Peyer's patch (tissue), 4 donors: ENCODE results near the gene DRC3. TPM values are rescaled to one million over a fixed set of nuclear protein-coding genes. Genes with fewer than 3 reads are reported as not detected.

ENCODE experiments used
- DNase-seq, 3 donors: peaks; one replicate each; pipeline ENCODE4 v3.0.0-alpha.2; 2017 to 2019
- H3K27ac ChIP-seq, 4 donors: fragments of 200-600 bp; sonication (generic); one replicate each; pipeline ENCODE4 v1.5.1; 2016 to 2019
- H3K27me3 ChIP-seq, 2 donors: fragments of 200-600 bp; sonication (generic); one replicate each; pipeline ENCODE4 v1.5.1; 2019
- H3K36me3 ChIP-seq, 3 donors: fragments of 200-600 bp; sonication (generic); one replicate each; pipeline ENCODE4 v1.5.1; 2016 to 2019
- H3K4me1 ChIP-seq, 4 donors: fragments of 200-600 bp; sonication (generic); one replicate each; pipeline ENCODE4 v1.5.1; 2016 to 2019
- H3K4me3 ChIP-seq, 4 donors: fragments of 200-600 bp; sonication (generic); 1 replicate in 3 of 4; 2 replicates in 1 of 4; pipeline ENCODE4 v1.5.1; 2016 to 2019; ENCODE audit warnings: mild to moderate bottlenecking in 1 of 4
- H3K9me3 ChIP-seq, 4 donors: fragments of 200-600 bp; sonication (generic); one replicate each; pipeline ENCODE4 v1.5.1; 2016 to 2019; ENCODE audit warnings: mild to moderate bottlenecking in 1 of 4
- POLR2A ChIP-seq, 2 donors: fragments of 450-650 bp; IDR thresholded peaks; one replicate each; pipeline ENCODE4 v1.5.1; 2017; ENCODE audit warnings: antibody characterized with exemption in 2 of 2, mild to moderate bottlenecking in 2 of 2, moderate library complexity in 2 of 2
- total RNA-seq, 4 donors: library from RNA; depleted of rRNA; stranded (reverse); fragments of >200 nt; gene quantifications; one replicate each; pipeline ENCODE4 v1.1.0, GENCODE V29; 2016
- TF ChIP-seq, protein P1 (sequence below), 6 experiments: fragments of 450-650 bp in 4 of 6; fragments of 200-600 bp in 2 of 6; sonication (generic) in 1 of 6; IDR thresholded peaks; one replicate each; pipeline ENCODE4 v1.5.1; 2017 to 2019; ENCODE audit warnings: antibody characterized with exemption in 6 of 6, mild to moderate bottlenecking in 3 of 6, moderate library complexity in 1 of 6

The DRC3 gene
- total RNA-seq, 4 donors from 2014 or later: 0.57 to 6.3 (median 5.8) TPM; not detected in 1

DNA sequence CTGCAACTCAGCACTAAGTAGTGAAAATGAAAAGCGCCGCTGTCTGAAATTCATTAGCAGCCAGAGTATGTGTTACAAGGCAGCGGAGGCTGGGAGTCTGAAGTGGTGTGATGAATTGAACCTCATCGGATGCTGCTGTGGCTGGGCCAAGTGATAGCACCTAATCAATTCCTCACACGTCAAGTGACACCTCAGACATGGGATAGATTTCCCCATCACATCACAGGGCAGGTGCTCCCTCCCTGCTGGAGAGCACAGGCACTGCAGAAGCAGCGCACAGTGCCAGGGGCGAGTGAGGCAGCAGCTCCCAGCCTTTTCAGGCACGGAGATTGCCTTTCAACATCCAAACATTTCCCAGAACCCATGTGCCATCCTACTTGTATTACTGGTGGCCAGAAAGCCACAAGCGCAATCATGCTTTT is 32.2 kb downstream of the DRC3 start:
- Histone ChIP-seq H3K9me3 (no peaks in the 10 kb centered on the region), H3K4me3 (no peak overlapping the region), H3K36me3 (no peaks in the 10 kb centered on the region), H3K4me1 (no peaks in the 10 kb centered on the region), H3K27ac (no peak overlapping the region), H3K27me3 (no peaks in the 10 kb centered on the region)
- TF ChIP-seq, protein P1, sequence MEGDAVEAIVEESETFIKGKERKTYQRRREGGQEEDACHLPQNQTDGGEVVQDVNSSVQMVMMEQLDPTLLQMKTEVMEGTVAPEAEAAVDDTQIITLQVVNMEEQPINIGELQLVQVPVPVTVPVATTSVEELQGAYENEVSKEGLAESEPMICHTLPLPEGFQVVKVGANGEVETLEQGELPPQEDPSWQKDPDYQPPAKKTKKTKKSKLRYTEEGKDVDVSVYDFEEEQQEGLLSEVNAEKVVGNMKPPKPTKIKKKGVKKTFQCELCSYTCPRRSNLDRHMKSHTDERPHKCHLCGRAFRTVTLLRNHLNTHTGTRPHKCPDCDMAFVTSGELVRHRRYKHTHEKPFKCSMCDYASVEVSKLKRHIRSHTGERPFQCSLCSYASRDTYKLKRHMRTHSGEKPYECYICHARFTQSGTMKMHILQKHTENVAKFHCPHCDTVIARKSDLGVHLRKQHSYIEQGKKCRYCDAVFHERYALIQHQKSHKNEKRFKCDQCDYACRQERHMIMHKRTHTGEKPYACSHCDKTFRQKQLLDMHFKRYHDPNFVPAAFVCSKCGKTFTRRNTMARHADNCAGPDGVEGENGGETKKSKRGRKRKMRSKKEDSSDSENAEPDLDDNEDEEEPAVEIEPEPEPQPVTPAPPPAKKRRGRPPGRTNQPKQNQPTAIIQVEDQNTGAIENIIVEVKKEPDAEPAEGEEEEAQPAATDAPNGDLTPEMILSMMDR (IDR thresholded peaks at IDR 0.05): no peak
- no peak for TF ChIP-seq POLR2A (IDR thresholded peaks at IDR 0.05)
- DNase-seq: no peak

DNA sequence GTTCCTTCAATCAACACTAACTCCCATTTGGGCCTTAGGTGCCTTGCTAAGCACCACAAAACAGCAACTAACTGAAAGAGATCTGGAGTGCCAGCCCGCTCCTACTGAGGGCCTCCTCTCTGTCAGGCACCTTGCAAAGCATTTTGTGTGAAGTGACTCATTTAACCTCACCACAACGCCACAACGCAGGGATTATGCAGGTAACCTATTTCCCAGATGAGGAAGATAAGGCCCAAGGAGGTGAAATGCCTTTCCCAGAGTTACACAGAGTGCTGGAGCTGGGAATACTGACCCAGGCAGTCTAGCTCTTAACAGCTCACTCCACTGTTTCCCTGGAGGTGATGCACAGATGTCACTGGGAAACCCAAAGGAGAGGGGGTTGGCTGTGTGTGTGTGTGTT is 32.8 kb downstream of the DRC3 start:
- Histone ChIP-seq H3K4me3 (no peak overlapping the region), H3K9me3 (no peaks in the 10 kb centered on the region), H3K27ac (no peak overlapping the region), H3K36me3 (no peaks in the 10 kb centered on the region), H3K27me3 (no peaks in the 10 kb centered on the region), H3K4me1 (no peaks in the 10 kb centered on the region)
- DNase-seq: no peak
- no peak for TF ChIP-seq POLR2A (IDR thresholded peaks at IDR 0.05)
- TF ChIP-seq, protein P1 (IDR thresholded peaks at IDR 0.05): no peak

DNA sequence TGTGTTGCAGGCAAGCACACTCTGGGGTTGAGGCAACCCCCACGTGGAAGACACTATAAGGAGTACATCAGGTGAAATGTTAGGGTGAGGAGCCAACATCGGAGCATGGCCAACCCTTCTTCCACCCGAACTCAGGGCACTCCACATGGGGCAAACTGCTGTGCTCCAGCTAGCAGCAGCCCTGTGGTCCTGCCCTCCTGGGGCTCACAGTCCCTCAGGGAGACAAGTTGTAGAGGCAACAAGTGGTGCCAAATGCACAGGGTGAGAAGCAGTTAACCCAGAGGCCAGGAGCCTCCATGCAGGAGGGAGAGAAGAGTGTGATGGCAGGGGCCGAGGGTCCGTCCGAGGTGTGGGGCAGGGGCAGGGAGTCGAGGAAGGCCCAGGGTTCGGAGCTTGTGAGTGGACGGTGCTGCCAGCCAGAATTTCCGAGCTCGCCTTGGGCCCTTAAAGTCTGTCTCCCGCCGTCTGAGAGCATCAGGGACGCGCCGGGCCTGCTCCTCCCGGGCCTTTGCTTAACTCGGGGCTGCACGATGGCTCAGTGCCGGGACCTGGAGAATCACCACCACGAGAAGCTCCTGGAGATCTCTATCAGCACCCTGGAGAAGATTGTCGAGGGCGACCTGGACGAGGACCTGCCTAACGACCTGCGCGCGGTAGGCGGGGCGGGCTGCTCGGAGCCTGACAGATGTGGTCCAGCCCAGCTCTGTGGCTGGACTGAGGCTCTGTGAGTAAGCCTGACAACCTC is 34.0 kb downstream of the DRC3 start:
- H3K36me3 ChIP-seq: no peaks in the 10 kb centered on the region
- no peak for DNase-seq
- H3K9me3 ChIP-seq: no peaks in the 10 kb centered on the region
- TF ChIP-seq POLR2A (IDR thresholded peaks at IDR 0.05): no peak
- TF ChIP-seq, protein P1 (IDR thresholded peaks at IDR 0.05): no peak
- H3K27ac ChIP-seq: no peak overlapping the region
- H3K27me3 ChIP-seq: no peaks in the 10 kb centered on the region
- H3K4me3 ChIP-seq: no peak overlapping the region
- H3K4me1 ChIP-seq: no peaks in the 10 kb centered on the region

DNA sequence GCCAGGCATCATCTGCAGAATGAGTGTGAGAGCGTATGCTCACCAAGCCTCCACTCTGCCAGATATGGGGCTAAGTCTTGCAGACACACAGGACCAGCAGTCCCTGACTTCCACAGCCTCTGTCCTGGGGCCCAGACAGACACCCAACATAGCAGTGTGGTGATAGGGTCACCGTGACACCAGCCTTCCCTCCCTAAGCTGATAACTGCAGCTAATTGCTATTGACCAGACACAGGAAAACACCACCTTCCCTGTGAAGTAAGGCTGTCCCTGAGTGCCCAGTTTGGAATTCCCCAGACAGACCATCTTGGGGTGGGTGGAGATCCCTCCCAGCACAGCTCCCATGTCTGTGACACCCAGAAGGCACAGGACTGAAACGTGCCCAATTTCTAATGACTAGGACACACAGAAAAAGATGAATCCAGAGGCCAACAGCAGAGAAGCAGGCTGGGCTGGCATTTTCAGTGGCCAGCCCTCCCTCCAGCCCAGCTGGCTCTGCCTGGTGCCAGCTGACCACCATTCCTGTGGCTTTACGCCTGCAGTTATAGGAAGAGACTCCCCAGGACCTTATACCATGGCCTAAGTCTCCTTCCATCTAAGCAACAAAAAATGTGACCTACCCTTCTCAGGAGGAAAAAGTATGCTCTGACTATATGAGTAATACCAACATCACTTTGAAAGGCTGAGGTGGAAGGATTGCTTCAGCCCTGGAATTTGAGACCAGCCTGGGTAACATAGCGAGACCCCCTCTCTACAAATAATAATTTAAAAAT is 36.0 kb downstream of the DRC3 start:
- Histone ChIP-seq H3K4me3 (no peak overlapping the region), H3K4me1 (no peaks in the 10 kb centered on the region), H3K36me3 (no peaks in the 10 kb centered on the region), H3K9me3 (no peaks in the 10 kb centered on the region), H3K27ac (no peak overlapping the region), H3K27me3 (no peaks in the 10 kb centered on the region)
- TF ChIP-seq POLR2A (IDR thresholded peaks at IDR 0.05): no peak
- TF ChIP-seq, protein P1 (IDR thresholded peaks at IDR 0.05): no peak
- no peak for DNase-seq

DNA sequence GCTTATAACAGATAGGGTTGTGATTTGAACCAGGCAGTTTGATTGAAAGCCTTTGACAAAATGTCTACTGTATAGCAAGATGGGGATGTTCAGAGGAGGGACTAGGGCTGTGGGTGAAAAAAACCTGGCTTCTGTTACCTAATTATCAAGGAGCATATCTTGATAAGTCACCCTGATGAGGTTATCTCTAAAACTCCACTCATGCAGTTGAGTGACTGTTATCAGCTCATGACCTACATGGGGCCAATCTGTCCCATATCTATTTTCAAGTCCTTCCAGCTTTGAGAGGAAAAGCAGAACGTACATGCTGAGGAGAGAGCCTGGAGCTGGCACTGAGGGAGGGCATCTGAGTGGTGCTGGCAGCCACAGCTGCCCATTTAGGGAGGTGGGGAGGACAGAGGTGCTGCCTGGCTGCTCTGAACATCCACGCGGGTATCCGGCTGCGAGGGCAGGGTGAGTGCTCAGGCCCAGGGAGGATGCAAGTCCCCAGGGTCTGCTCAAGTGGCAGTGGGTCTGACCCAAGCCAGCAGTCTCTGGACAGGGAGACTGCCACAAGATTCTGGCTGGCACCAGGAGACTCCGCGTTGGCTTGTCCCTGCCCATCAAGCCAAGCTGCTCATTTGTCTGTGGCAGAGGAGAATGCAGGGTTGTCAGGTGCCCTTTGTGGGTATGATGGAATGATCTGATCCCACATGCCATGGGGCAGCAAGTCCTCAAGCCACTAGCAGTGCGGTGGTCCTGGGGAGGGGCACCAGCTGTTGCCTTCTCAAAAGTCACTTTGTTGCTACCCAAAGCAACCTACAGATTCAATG is 37.2 kb downstream of the DRC3 start:
- no peak overlapping the region for H3K27ac ChIP-seq
- no peaks in the 10 kb centered on the region for H3K4me1 ChIP-seq
- H3K9me3 ChIP-seq: no peaks in the 10 kb centered on the region
- TF ChIP-seq POLR2A (IDR thresholded peaks at IDR 0.05): no peak
- TF ChIP-seq, protein P1 (IDR thresholded peaks at IDR 0.05): no peak
- H3K27me3 ChIP-seq: no peaks in the 10 kb centered on the region
- no peak for DNase-seq
- peaks cover 0 to under 1% (median 0%) of the 10 kb centered on the region in 3 donors for H3K36me3 ChIP-seq
- H3K4me3 ChIP-seq: no peak overlapping the region
